ENCODE results near the gene WNT3A.
"Not testable (repeated sequence)": the region's sequence is repeated elsewhere in the genome, so short reads cannot be mapped to it uniquely, and the experiment has no call there.

The WNT3A gene

GRCh38 chr1:228012555-228012954 is 5.8 kb downstream of the WNT3A start:
- DNase-seq, result no peak

DNA sequence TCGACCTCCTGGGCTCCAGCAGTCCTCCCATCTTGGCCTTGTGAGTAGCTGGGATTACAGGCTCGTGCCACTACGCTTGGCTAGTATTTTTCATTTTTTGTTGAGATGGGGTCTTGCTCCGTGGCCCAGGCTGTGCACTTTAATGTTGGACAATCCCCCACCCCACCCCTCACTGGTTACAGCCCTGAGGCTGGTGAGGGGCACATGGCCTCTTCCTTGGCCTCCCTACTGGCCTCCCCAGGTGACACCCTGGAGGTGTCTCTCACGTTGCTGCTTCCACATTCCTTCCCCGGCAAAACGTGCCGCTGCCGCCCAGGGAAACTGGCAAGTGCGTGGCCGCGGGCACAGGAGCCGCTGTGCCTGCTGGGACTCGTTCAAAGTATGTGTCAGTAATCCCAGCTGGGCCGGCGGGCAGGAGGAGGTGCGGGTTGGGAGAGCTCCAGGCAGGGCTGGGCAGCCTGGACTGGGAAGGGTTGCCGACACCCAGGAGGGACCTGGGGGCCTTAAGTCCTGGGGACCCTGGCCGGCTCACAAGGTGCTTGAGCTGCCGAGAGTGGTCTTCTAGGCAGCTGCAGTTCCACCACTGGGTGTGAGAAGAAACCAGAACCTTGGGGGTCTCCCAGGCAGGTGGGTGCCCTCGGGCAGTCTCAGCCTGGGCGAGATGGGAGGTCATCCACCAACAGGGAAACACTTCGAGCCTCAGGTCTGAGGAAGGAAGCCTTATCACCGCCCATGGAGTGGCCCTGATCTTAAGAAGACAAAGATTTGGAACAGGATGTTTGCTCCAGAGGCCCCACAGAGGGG is 6.5 kb downstream of the WNT3A start:
- DNase-seq, result no peak

DNA sequence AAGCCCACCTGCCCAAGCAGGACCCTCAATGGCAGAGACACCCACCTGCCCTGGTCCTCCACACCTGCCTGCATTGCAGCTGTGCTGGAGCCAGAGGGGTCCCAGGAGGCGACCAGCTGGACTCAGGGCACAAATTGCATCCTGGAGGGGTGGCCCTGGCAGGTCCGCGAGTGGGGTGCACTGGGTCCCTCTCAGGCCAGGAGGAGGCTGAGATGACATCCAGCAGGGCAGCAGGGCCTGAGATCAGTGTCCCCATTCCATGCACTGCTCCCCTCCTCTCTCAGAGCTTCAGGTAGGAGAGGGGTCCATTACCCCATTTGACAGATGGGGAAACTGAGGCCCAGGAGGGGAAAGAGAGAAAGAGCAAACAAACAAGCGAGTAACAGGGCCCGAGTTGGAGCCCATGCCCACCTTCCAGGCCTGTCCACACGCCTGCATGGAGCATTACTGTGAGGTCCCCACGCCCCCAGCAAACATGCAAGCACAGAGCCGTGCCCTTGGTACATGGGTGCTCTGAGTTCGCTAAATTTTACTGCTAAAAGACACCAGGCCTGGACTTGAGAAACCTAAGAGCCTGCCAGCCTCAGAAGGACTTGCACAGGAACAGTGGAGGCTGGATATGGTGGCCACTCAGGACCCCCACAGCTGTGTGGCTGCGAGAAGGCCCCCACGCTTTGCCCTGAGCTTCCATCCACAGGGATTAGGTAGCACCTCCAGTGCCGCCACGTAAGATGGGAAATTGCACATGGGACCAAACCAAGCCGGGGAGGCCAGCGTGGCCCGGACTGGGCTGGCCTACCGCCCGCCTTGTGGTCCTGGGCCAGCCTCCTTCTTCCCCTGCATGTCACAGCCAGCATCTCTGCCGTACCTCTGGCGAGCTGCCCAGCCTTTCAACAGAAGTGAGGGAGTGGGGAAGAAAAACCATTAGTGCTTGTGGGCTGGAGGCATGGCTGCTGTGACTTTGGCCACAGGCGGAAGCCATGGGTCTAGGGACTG is 7.4 kb downstream of the WNT3A start:
- no peak for DNase-seq

GRCh38 chr1:228015276-228016180 is 8.7 kb downstream of the WNT3A start:
- DNase-seq, result no peak

GRCh38 chr1:228016181-228016510 is 9.3 kb downstream of the WNT3A start:
- no peak for DNase-seq

GRCh38 chr1:228016653-228017355 is 10.0 kb downstream of the WNT3A start:
- no peak for DNase-seq

GRCh38 chr1:228017356-228018124 is 10.7 kb downstream of the WNT3A start:
- DNase-seq, result no peak

DNA sequence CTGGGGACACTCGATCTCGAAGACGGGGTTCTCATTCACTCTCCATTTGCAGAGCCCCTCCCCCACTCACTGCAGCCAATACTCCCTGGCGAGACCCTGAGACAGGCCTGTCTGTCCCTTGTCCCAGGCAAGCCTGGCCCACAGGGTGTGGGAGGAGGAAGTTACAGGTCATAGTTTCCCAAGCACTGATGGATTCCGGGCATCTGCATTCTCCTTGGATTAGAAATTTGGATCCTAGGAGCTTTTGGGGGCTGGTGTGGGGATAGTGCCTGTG is 11.3 kb downstream of the WNT3A start:
- no peak for DNase-seq

DNA sequence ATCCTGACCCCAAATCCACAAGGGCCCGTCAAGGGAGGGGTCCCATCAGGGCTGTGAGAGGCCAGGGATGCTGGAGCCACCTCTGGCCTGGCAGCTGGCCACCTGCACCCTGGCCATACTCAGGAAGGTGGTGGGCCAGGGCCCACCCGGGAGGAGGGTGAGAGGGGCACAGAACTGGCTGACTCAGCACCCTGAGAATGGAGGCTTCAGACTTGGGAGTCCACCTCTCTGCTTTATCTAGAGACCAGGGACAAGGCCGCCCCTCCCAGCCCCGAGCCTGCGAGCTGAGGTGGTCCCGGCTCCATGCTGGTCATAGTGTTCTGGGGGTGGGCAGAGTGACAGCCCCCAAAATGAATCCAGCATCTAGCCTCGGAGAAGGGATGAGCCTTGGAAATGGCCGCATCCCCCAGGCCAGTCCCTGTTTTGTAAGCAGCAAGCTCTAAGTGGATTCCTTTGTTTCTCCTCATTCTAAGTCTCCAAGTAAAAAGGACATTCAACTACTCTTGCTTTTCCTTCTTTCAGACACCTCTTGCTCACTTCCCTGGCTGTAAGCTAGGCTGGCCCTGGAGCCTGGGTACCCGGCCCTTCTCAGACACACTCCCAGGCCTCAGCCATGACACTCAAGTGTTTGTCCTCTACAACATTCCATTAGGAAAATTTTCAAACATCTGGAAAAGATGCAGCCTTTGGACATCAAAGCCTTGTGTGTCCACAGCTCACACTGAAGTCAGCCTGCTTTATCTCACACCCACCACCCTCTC is 12.3 kb downstream of the WNT3A start:
- DNase-seq, result no peak

GRCh38 chr1:228019722-228020083 is 12.9 kb downstream of the WNT3A start:
- not testable (repeated sequence) for DNase-seq

- no peak for DNase-seq
These were observed 14.0 kb downstream of the WNT3A start for GRCh38 chr1:228020686-228021354.

DNA sequence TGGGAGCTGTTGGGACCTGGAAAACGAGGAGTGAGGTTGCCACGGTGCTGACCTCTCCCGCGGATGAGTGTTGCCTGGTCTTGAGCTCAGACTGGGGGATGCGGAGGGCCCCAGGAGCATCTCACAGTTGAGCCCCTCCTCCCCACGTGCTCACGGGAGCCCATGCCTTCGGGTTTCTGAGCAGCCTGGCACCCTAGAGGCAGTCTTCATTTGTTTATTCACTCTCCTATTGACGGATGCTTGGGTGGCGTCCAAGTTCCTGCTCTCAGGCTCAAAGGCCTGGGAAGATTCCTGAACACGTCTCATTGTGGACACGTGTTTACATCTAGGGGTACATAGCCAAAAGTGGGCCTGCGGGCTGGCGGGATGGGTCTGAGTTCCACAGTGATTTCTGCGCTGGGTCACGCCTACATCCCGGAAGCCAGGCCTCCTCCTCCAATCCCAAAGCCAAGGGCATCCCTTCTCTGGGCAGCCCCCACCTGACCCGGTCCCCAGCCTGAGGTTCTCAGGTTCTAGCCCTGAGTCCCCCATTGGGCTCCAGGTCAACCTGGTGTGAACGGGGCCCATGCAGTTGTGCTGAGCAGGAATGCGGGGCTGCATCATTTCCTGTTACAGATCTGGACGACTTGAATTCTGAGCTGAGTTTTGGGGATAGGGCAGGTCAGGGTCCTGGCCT is 14.7 kb downstream of the WNT3A start:
- no peak for DNase-seq

GRCh38 chr1:228022571-228023293 is 15.9 kb downstream of the WNT3A start:
- DNase-seq, result no peak

DNA sequence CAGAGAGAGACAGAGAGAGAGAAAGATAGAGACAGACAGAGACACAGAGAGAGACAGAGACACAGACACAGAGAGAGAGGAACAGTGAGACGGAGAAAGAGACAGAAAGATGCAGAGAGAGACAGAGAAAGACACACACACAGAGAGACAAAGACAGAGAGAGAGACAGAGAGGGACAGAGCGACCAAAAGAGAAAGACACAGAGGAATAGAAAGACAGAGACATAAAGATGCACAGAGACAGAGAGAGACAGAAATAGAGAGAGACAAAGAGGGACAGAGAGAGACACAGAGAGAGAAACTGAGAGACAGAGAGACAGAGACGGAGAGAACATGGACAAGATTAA is 16.5 kb downstream of the WNT3A start:
- no peak for DNase-seq

GRCh38 chr1:228029281-228029680 is 22.5 kb downstream of the WNT3A start:
- no peak for DNase-seq

- DNase-seq, result no peak
These were observed 23.8 kb downstream of the WNT3A start for GRCh38 chr1:228030451-228031201.

DNA sequence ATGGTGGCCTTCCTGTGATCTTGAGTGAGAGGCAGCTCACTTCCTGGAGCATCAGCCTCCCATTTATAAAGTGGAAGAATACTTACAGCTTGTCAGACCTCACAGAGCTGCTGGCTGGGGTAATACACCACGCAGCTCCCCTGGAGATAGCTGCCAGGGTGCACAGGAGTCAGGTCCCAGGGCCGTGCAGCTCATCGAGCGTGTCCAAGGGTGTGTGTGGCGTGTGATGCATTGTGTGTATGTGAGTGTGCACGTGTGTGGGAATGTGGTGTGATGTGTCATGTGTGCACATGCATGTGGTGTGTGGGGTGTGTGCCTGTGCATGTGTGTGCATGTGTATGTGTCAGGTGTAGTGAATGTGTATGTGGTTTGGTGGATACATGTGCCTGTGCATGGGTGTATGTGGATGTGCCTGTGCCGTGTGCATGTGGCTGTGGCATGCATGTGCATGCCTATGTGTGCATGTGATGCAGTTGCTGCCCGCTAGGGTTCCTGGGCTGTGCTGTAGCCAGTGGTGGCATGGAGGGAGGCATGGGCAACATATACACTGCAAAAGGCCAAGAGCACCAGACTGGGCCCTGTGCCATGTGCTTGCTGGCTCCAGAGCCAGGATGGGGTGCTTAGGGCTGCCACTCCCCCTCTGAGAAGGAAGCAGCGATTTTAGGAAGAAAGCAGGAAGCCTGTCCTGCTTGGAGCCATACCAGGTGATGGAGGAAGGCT is 24.6 kb downstream of the WNT3A start:
- DNase-seq, result no peak

GRCh38 chr1:228032041-228032440 is 25.2 kb downstream of the WNT3A start:
- no peak for DNase-seq
